ENCODE data around the gene DISP2.

Gene DISP2

GRCh38 chr15:40366457-40367370 is 8.7 kb downstream of the DISP2 start:
- ATAC-seq, result no peak

GRCh38 chr15:40367371-40367685 is 9.3 kb downstream of the DISP2 start:
- no peak for ATAC-seq

GRCh38 chr15:40367686-40368611 is 9.9 kb downstream of the DISP2 start:
- ATAC-seq, result peak; percentile 93

- no peak for ATAC-seq
Observed at GRCh38 chr15:40368719-40369473, 10.9 kb downstream of the DISP2 start.

GRCh38 chr15:40369474-40369869 is 11.5 kb downstream of the DISP2 start:
- no peak for ATAC-seq

- no peak for ATAC-seq
Observed at GRCh38 chr15:40369971-40370370, 12.0 kb downstream of the DISP2 start.

- ATAC-seq, result no peak
Observed at GRCh38 chr15:40372981-40373380, 15.0 kb downstream of the DISP2 start.

GRCh38 chr15:40377606-40378005 is 19.6 kb downstream of the DISP2 start:
- no peak for ATAC-seq

- ATAC-seq, result no peak
Observed at GRCh38 chr15:40379374-40379773, 21.4 kb downstream of the DISP2 start.

- no peak for ATAC-seq
Observed at GRCh38 chr15:40379853-40380252, 21.8 kb downstream of the DISP2 start.

- no peak for ATAC-seq
Observed at GRCh38 chr15:40380636-40381035, 22.6 kb downstream of the DISP2 start.

- ATAC-seq, result no peak
Observed at GRCh38 chr15:40381818-40382529, 24.0 kb downstream of the DISP2 start.

- ATAC-seq, result peak; percentile 100
Observed at GRCh38 chr15:40382580-40383456, 24.8 kb downstream of the DISP2 start, which contains the start of gene KNSTRN. TSS of gene KNSTRN (plus strand) at chr15:40382721. CDS start at chr15:40382836, 115 bp downstream.

GRCh38 chr15:40386480-40386879 is 28.5 kb downstream of the DISP2 start:
- ATAC-seq, result no peak

GRCh38 chr15:40388941-40389823 is 31.2 kb downstream of the DISP2 start:
- ATAC-seq, result no peak

GRCh38 chr15:40389824-40390595 is 32.0 kb downstream of the DISP2 start:
- no peak for ATAC-seq

GRCh38 chr15:40392986-40393948 is 35.2 kb downstream of the DISP2 start:
- no peak for ATAC-seq
